Measurements from ENCODE around the gene NDRG2.
"Not testable (repeated sequence)": the region's sequence is repeated elsewhere in the genome, so short reads cannot be mapped to it uniquely, and the experiment has no call there.

NDRG2 gene

DNA sequence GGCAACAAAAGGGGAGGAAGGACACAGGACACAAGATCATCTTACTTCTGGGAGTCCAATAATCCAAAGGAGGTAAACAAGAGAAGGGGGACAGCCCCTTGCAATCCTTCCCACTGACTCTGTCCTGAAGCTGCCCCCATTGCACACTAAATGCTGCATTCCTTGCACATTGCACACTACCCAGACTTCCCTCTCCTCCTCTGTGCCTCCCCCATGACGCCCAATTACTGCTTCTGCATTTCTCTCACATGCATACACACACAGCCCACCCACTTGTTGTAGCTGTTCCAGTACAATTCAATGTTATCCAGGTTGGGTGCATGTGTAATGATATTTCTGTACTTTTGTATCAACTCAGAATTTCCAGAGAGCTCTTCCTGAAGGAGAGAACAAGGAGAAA, 5.5 kb downstream of the NDRG2 start:
- peak overlapping the region in 1 of 21 experiments; percentile 8 for H3K27ac ChIP-seq
- H3K4me3 ChIP-seq = no peak overlapping the region

- Histone ChIP-seq H3K27ac (peak overlapping the region in 1 of 21 experiments; percentile 27), H3K4me3 (no peak overlapping the region)
Measured at GRCh38 chr14:21018781-21019180, 6.1 kb downstream of the NDRG2 start.

- H3K27ac ChIP-seq = no peak overlapping the region
- no peak overlapping the region for H3K4me3 ChIP-seq
Measured at GRCh38 chr14:21018286-21018685, 6.6 kb downstream of the NDRG2 start.

DNA sequence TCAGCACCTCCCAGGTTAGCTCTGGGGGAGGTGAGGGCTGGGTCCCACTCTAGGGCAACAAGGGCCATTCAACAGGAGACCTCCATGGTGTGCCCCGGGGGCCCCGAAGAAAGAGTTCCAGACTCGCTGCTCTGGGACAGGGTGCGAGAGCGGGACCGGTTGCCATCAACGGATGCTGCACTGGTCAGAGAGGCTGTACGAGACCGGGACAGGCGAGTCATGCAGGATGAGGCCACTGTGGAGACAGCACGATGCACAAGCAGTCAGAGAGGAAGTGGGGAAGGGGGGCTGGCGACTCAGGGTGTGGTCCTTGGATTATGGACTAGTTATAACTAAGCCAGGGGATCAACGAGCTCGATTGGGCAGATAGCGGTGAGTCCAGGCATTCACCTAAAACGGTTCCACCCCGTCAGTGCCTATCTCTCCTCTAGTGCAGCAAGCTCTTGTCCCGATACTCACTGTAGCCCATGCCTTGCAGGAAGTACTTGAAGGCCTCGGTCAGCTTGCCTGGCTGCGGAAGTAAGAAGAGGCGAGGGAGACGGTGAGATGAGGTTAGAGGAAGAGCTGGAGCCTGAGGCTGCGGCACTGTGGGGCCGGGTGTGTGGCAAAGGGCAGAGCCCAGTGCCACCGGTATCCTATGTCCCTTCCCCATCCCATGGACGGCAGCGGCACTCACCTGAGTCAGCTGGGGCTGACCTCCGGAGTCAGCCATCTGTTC, 7.2 kb downstream of the NDRG2 start:
- no peak overlapping the region for H3K4me3 ChIP-seq
- no peak overlapping the region for H3K27ac ChIP-seq

DNA sequence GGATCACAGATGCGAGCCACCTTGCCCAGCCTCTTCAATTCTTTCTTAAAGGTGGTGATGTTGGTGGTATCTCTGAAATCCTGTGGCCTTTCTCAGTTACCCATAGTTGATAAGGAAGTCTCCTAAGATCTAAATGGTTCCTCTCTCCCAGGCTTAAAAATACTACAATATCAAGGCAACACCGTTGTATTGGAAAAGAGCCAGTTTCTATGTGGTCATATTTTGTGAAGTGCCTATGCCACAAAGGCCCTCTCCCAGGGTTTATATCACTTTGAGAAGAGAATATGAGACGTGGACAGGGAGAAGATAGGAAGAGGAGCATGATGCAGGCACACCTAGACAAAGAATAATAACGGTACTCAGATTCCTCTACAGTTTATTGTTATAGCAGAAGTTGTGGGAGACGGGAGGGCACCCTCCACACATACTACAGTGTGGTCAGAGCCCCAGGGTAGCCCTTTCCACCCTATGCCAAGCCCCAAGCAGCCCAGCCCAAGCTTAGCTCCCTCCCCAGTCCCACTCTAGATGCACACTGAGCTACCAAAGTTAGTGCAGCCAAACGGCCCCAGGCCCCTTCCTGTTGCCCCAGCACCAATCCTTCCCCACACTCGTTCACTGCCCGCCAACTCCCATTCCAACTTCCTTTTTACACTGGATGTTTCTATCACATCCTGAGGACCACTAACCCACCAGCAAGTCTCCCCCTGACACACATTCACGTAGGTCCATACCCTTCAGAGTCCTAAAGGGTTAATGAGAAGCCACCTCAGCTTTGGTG, 8.3 kb downstream of the NDRG2 start:
- H3K27ac ChIP-seq = no peak overlapping the region
- no peak overlapping the region for H3K4me3 ChIP-seq

- no peak overlapping the region for H3K4me3 ChIP-seq
- H3K27ac ChIP-seq = no peak overlapping the region
Measured at GRCh38 chr14:21015312-21015711, 9.5 kb downstream of the NDRG2 start.

DNA sequence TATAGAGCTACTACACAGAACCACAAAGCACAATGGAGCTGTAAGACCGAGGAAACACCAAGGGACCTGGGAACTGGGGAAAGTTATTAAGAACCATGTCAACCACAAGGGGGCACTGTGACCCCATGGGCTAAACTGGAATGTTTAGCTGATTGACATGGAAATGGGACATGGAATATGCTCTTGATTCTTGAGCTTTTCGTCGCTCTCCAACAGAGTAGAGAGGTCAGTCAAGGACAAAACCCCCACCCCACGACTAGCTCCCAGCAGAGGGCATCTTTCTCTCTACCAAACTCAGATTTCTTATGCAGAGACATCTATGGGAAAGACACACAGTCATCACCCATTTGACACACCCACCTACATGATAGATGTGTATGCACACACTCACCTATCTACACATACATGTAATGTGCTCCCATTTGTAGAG, 10.1 kb downstream of the NDRG2 start:
- Histone ChIP-seq H3K27ac (no peak overlapping the region), H3K4me3 (no peak overlapping the region)

DNA sequence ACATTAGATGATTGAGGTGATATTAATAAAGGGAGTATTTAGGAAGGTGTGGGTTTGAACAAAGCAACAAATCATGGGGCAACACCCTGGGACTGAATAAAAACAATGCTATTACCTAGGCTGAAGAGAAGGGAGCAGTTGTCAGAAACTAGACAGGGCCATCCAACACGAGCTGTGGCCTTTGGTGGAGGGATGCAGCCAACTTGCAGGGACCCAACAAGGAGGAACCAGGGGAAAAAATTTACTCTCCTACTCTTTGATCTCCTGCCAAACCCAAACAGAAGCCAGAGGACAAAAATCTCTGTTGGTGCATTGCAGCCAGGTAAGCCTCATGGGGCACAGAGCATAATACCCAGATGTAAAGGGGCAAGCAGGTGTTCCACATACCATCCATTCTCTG, 13.7 kb downstream of the NDRG2 start:
- H3K4me3 ChIP-seq = no peak overlapping the region
- no peak overlapping the region for H3K27ac ChIP-seq

DNA sequence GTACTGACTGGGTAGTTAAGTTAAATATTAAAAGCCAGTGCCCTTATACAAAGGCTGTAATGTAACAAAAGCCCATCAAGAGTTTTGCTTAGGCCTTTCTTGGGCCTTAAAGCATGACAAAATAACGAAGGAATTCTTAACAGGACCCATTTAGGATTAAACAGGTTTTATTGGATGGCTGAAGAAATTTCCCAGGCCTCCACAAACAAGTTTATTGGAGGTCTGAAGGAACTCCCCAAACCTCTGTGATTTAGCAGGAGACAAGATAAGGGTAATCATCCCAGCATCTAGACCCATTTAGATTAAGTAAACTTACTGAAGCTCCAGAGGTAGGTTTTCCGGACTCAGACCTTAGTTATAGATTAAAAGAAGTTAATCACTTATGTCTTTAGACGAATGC, 15.1 kb downstream of the NDRG2 start:
- not testable (repeated sequence) for H3K27ac ChIP-seq, H3K4me3 ChIP-seq

DNA sequence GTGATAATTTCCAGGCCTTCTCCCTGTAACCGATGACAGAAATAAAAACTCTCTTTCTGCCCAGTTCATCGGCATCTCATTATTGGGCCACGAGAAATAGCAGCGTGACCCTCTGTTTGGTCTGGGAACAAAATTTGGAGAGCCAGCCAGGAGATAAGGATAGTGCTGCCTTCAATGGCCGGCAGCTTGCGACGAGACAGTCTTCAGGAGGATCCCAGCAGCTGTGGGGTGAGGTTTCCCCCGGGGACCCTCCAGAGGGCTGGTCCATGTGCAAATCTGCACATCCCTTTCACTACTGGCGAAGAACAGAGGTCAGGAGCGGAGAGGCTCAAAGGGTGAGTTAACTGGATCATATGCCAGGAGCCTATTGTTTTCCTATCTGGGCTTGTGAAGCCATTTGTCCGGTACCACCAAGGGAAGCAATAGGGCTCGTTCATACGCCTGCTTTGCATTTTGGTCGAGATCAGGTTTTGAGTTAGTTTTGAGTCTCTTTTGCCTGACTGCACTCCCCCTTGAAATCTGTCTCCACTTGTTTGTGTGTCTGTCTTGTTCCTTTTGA, 21.0 kb downstream of the NDRG2 start:
- Histone ChIP-seq H3K27ac (no peak overlapping the region), H3K4me3 (no peak overlapping the region)

DNA sequence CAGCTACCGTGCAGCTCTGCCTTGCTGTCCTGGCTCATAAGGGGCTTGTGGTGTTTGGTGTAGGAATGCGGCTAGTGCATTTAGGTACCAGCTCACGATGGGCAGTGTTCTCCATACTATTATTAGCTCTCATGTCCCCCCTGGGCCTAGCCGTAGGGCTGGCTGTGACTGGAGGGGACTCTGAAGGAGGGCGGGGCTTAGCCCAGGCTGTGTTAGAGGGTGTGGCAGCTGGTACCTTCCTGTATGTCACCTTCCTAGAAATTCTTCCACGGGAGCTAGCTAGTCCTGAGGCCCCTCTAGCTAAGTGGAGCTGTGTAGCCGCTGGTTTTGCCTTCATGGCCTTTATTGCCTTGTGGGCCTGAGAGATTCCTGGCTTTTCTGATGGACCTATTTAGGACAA, 23.6 kb downstream of the NDRG2 start:
- Histone ChIP-seq H3K27ac (no peak overlapping the region), H3K4me3 (no peak overlapping the region)

DNA sequence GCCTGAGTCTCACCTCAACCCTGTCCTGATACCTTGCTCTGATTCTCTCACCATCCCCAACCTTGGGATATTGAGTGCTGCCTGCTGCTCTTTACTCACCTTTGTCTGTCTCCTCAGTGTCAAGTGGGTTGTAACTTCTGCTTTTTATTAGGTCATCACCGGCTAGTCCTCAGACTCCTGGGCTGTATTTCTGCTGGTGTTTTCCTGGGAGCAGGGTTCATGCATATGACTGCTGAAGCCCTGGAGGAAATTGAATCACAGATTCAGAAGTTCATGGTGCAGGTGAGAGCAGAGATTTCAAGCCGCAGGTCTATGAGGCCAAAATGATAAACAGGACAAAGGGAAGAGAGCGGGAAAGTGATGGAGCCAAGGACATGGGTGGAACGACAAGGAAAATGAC, 25.3 kb downstream of the NDRG2 start:
- Histone ChIP-seq H3K27ac (peak overlapping the region in 13 of 21 experiments; percentile 24 to 83 (median 70)), H3K4me3 (peak overlapping the region in 3 of 7 experiments; percentile 1 to 16 (median 1))

- H3K4me3 ChIP-seq = peak within 1 kb of the TSS in 4 of 7 experiments; percentile 1 to 16 (median 3)
- peak within 1 kb of the TSS in 20 of 21 experiments; percentile 49 to 86 (median 76) for H3K27ac ChIP-seq
Measured at GRCh38 chr14:20998674-20999366, 26.0 kb downstream of the NDRG2 start, which contains the start of gene SLC39A2. TSS of gene SLC39A2 (plus strand) at chr14:20999293. CDS start at chr14:20999447, 154 bp downstream.

- peak overlapping the region in 20 of 21 experiments; percentile 49 to 86 (median 76) for H3K27ac ChIP-seq
- peak overlapping the region in 1 of 7 experiments; percentile 5 for H3K4me3 ChIP-seq
Measured at GRCh38 chr14:20998139-20998538, 26.7 kb downstream of the NDRG2 start.

DNA sequence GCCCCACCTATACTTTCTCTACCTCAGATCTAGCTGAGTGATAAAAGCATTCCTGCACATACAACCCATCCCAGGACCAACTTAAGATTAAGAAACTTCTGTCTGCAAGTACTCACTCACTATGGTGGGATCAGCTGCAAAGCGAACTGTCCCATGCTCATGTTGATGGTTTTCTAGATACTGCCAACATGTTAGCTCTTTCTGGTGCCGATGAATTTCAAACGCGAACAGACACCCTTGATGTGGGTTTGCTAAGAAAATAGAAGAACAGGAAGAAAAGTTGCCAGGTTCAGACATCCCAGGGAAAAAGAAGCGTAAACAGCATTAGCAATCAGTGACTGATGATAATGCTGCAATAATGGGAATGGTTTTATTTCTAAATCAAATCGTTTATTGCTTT, 27.3 kb downstream of the NDRG2 start:
- H3K4me3 ChIP-seq = peak overlapping the region in 1 of 7 experiments; percentile 5
- H3K27ac ChIP-seq = peak overlapping the region in 16 of 21 experiments; percentile 10 to 86 (median 77)

- H3K27ac ChIP-seq = peak overlapping the region in 10 of 21 experiments; percentile 9 to 83 (median 77)
Measured at GRCh38 chr14:20997115-20997514, 27.7 kb downstream of the NDRG2 start.

DNA sequence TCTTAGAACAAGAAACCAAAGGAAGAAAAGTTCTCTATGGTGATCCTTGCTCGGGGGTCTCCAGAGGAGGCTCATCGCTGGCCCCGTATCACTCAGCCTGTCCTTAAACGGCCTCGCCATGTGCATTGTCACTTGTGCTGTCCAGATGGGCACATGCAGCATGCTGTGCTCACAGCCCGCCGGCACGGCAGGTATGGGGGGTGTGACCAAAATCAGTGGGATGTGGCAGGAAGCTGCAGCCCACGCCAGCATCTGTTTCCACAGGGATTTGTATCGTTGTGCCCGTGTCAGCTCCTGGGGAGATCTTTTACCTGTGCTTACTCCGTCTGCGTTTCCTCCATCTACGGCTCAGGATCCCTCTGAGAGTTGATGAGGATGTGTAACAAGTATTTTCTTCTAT, 28.3 kb downstream of the NDRG2 start:
- Histone ChIP-seq H3K4me3 (no peak overlapping the region), H3K27ac (peak overlapping the region in 4 of 21 experiments; percentile 3 to 43 (median 17))

More at GRCh38 chr14:20997115-20997514, 27.7 kb downstream of the NDRG2 start:
- no peak overlapping the region for H3K4me3 ChIP-seq

DNA sequence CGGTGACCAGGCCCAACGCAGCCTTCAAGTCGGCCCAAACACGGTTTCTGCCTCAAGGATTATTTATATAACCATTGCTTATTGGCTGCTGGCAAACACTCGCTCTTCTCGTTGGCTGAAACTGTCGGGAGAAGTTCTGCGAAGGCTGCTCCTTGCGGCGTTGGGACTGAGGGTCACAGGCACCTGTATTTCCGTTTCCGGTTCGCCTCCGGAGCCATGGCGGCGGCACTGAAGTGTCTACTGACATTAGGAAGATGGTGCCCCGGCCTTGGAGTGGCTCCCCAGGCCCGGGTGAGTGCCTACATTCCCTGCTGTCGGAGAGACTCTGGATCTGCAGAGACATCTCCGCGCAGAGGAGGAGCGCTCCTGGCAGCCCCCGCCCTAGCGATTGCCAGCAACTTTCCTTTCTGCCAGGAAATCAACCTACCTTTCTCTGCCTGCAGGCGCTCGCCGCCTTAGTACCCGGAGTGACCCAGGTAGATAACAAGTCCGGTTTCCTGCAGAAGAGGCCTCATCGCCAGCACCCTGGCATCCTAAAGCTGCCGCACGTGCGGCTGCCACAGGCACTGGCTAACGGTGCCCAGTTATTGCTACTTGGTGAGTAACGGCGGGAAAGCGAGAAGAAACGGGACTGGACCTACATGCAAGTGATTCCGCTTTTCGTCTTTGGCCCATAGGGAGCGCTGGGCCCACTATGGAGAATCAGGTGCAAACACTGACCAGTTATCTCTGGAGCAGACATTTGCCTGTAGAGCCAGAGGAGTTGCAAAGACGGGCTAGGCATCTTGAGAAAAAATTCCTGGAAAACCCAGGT, 34.9 kb downstream of the NDRG2 start, which contains the start of gene METTL17:
Gene METTL17, plus strand, starts transcription at position 194 of the 814 bp plus-strand sequence. Its CDS starts 23 bp downstream, at position 217.
- Histone ChIP-seq H3K27ac (peak within 1 kb of the TSS in 20 of 21 experiments; percentile 45 to 91 (median 80)), H3K4me3 (peak within 1 kb of the TSS; percentile 57 to 94 (median 78))

DNA sequence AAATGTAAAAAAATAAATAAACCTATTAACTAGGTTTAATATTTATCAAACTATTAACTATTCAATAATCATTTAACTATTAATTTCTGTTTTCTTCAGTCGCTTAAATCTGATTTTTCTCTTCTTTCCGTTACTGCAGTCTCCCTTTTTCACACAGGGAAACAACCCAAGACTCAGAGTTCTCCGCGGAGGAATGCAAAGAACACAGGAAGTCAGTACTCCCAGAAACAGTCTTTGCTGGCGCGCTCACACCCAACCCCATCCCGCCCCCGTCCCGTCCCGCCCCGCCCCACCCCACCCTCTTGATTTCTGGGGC, 35.4 kb downstream of the NDRG2 start:
- H3K27ac ChIP-seq = peak overlapping the region in 20 of 21 experiments; percentile 20 to 91 (median 80)
- peak overlapping the region; percentile 57 to 94 (median 78) for H3K4me3 ChIP-seq
